NCI-H526 treated with DMSO at 0.1 percent for 48 hours (cell line): ENCODE measurements around the gene TAS1R3.

Experiments
- DNase-seq: peaks from one replicate; lab custom pipeline; 2025; lab: John Stamatoyannopoulos, UW

Gene TAS1R3

DNA sequence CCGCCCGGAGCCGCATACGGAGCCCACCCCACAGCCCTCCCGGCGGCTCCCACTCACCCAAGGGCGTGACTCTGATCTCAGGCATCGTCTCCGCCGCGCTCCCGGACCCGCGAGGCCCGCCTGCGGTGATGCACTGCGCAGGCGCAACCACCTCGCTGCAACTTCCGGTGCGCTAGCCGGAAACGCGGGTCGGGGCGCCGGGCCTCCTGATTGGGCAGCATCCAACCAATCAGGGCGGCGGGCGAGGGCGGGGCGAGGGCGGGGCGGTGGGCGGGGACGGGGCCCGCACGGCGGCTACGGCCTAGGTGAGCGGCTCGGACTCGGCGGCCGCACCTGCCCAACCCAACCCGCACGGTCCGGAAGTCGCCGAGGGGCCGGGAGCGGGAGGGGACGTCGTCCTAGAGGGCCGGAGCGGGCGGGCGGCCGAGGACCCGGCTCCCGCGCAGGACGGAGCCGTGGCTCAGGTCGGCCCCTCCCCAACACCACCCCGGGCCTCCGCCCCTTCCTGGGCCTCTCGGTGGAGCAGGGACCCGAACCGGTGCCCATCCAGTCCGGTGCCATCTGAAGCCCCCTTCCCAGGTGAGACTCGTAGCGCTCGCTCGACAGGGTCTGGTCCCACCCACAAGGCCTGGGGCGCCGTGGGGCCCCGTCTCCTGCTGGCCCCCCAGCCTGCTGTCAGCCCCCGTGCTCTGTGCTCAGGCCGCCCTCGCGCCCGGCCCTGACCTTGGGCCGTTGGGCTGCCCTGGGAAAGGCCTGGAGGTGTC lies 6.4 kb upstream of the TAS1R3 start, which contains the start of the genes CPTP and INTS11:
Gene CPTP (plus strand): TSS at position 279 of the 764 bp plus-strand sequence. CDS start 2,109 bp downstream, outside the sequence.
Gene INTS11 (minus strand): TSS at position 137 of the 764 bp plus-strand sequence. CDS start 52 bp downstream, at position 85.
- peak; percentile 73 for DNase-seq

DNA sequence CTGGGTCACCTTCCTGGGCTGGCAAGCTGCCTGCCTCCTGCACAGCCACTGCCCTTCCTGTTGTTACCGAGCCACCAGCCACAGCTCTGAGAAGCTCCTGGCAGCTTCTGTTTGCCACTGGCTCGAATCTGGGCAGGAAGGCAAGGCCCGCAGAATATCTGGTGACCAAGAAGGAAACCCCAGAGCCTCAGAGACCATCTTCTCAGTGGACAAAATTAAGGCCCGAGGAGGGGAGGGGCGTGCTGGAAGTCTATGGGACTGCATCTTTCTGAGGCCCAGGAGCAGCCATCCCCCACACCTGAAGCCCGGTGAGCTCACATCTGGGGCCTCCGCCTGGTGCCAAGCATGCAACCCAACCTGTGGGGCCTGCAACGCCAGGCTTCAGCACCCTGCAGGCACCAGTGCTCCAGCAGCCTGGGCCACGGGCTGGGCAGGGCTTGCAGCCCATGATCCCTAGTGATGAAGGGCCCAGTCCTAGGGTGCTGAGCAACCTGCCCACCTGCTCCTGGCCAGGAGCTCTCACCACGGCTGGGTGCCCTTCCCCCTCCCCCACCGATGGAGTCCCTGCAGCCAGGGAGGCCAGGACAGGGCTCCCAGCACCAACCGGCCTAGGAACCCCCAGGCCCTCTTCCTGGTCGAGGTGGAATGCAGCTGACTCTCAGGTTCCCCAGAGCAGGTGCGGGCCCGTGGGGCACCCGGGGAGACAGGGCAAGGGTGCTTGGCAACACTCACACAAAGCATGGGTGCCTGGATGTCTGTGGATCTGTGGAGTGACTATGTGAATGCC lies 5.6 kb upstream of the TAS1R3 start:
- DNase-seq = no peak

DNA sequence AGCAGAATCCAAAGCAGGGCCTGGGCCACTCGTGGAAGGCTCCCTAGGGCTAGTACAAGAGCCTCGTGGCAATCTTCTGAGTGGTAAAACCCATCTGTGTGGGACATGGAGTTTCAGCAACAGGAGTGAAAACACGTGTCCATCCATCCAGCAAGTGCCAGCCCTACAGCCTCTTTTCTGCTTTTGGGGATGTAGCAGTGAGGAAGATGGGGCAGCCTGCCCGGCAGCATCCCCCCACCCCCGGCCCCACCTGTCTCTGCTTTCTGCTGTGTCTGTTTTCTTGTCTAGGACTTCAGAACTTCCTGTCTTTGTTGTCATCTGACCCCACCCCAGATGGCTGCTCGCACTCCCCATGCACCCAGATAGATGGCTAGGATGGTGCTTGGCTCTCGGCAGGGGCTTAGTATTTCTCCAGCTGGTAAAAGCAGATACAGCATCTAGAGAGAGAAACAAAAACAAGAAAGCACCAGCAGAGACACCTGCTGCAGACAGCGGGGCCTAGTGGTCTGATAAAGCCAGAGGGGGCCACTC lies 4.9 kb upstream of the TAS1R3 start:
- DNase-seq = no peak

DNA sequence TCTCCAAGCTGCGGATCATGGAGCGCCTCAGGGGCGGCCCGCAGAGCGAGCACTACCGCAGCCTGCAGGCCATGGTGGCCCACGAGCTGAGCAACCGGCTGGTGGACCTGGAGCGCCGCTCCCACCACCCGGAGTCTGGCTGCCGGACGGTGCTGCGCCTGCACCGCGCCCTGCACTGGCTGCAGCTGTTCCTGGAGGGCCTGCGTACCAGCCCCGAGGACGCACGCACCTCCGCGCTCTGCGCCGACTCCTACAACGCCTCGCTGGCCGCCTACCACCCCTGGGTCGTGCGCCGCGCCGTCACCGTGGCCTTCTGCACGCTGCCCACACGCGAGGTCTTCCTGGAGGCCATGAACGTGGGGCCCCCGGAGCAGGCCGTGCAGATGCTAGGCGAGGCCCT lies 3.8 kb upstream of the TAS1R3 start:
- DNase-seq = no peak

DNA sequence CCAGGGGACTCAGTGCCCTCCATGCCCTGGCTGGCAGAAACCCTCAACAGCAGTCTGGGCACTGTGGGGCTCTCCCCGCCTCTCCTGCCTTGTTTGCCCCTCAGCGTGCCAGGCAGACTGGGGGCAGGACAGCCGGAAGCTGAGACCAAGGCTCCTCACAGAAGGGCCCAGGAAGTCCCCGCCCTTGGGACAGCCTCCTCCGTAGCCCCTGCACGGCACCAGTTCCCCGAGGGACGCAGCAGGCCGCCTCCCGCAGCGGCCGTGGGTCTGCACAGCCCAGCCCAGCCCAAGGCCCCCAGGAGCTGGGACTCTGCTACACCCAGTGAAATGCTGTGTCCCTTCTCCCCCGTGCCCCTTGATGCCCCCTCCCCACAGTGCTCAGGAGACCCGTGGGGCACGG lies 2.8 kb upstream of the TAS1R3 start:
- DNase-seq = no peak

DNA sequence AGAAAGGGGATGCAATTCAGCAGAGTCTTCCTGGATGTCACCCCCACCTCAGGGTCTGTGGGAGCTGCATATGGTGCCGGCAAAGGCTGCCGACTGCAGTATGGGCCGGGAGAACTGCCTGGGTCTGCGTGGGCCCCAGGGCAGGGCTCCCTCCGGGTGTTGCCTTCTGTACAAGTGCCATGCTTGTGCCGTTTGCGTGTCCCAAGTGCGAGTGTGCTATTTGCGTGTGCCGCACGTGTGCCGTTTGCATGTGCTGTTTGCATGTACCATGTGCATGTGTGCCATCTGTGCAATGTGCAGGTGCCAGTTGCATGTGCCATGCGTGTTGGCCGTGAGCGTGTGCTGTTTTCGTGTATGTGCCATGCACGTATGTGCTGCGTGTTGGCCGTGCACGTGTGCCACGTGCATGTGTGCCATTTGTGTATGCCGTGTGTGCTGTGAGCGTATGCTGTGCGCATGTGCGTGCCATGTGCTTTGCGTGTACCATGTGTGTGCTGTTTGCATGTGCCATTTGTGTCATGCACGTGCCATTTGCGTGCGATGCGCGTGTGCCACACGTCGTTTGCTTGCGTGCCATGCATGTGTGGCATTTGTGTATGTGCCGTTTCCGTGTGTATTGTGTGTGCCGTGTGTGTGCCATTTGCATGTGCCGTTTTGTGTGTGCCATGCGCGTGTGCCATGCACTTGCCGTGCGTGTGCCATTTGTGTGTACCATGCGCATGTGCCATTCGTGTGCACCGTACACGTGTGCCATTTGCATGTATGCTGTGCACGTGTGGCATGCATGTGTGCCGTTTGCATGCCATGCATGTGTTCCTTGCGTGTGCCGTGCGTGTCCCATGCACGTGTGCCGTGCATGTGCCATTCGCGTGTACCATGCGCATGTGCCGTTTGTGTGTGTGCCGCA lies 1.5 kb upstream of the TAS1R3 start:
- no peak for DNase-seq

DNA sequence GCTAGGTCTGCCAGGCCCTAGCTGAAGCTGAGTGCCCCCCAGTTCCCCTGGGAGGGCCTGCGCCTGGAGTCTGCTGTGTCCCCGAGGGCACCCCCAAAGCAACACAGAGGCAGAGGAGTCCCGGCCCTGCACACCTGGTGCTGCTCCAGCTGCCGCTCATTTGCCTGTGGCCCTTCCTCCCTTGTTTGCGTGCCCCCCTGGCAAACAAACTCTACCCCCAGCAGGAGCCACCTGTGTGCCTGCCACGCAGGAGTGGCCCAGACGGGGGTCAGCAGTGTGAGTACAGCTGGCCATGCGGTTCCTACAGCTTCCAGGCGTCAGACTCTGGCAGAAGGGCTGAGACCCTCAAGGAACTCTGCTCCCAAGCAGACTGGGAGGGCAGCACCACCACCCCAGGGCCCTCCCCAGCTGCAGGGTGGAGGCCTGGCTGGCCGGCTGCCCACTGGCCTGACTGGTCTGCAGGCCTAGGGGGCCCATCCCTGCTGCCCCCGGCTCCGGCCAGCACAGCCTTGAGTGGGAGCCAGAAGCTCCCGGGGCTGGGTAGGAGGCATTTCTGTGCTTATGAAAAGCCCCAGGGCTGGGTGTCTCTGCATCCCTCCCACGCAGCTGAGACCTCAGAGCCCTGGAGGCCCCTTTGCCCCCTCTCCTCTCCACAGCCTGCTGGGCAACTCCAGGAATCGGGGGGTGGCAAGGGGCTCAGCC lies 563 bp upstream of the TAS1R3 start:
- DNase-seq = peak; percentile 19

DNA sequence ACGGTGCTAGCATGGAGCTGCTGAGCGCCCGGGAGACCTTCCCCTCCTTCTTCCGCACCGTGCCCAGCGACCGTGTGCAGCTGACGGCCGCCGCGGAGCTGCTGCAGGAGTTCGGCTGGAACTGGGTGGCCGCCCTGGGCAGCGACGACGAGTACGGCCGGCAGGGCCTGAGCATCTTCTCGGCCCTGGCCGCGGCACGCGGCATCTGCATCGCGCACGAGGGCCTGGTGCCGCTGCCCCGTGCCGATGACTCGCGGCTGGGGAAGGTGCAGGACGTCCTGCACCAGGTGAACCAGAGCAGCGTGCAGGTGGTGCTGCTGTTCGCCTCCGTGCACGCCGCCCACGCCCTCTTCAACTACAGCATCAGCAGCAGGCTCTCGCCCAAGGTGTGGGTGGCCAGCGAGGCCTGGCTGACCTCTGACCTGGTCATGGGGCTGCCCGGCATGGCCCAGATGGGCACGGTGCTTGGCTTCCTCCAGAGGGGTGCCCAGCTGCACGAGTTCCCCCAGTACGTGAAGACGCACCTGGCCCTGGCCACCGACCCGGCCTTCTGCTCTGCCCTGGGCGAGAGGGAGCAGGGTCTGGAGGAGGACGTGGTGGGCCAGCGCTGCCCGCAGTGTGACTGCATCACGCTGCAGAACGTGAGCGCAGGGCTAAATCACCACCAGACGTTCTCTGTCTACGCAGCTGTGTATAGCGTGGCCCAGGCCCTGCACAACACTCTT lies 1.1 kb downstream of the TAS1R3 start:
- no peak for DNase-seq

DNA sequence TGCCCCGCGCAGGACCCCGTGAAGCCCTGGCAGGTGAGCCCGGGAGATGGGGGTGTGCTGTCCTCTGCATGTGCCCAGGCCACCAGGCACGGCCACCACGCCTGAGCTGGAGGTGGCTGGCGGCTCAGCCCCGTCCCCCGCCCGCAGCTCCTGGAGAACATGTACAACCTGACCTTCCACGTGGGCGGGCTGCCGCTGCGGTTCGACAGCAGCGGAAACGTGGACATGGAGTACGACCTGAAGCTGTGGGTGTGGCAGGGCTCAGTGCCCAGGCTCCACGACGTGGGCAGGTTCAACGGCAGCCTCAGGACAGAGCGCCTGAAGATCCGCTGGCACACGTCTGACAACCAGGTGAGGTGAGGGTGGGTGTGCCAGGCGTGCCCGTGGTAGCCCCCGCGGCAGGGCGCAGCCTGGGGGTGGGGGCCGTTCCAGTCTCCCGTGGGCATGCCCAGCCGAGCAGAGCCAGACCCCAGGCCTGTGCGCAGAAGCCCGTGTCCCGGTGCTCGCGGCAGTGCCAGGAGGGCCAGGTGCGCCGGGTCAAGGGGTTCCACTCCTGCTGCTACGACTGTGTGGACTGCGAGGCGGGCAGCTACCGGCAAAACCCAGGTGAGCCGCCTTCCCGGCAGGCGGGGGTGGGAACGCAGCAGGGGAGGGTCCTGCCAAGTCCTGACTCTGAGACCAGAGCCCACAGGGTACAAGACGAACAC lies 1.8 kb downstream of the TAS1R3 start:
- no peak for DNase-seq

DNA sequence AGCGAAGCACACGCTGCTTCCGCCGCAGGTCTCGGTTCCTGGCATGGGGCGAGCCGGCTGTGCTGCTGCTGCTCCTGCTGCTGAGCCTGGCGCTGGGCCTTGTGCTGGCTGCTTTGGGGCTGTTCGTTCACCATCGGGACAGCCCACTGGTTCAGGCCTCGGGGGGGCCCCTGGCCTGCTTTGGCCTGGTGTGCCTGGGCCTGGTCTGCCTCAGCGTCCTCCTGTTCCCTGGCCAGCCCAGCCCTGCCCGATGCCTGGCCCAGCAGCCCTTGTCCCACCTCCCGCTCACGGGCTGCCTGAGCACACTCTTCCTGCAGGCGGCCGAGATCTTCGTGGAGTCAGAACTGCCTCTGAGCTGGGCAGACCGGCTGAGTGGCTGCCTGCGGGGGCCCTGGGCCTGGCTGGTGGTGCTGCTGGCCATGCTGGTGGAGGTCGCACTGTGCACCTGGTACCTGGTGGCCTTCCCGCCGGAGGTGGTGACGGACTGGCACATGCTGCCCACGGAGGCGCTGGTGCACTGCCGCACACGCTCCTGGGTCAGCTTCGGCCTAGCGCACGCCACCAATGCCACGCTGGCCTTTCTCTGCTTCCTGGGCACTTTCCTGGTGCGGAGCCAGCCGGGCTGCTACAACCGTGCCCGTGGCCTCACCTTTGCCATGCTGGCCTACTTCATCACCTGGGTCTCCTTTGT lies 2.6 kb downstream of the TAS1R3 start:
- no peak for DNase-seq

DNA sequence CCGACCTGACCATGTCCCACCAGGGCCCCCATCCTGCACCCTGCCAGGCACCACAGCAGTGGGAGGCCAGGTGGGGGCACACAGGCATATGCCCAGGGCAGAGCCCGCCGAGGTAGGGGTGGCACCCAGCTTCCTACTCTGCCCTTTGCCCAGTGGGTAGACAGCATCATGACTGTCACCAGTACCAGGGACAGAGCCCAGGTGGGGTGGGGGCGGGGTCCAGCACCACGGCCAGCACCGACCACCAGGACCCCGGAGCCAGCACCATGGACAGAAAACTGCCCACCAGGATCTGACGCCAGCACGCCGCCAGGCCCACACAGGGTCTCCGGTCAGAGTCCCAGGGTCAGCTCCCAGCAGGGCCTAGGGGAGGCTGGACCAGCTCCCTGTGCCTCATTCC lies 3.8 kb downstream of the TAS1R3 start:
- no peak for DNase-seq

DNA sequence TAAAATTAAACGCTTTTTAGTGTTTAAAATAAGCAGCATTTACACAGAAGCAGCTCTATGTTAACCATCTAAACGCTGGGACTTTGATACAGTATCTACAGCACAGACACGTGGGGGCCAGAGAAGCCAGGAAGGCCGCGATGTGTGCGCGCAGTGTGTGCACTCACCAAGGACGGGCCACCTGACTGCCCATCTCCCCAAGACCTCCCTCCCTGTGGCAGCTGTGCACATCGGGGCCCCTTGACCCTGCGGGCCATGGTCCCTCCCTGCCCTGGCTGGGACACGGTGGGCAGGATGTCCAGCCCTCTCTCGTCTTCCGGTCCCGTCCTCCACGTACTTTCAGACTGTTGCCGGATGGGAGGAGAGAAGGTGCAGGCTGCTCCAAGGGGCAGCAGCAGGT lies 4.2 kb downstream of the TAS1R3 start:
- DNase-seq = no peak

DNA sequence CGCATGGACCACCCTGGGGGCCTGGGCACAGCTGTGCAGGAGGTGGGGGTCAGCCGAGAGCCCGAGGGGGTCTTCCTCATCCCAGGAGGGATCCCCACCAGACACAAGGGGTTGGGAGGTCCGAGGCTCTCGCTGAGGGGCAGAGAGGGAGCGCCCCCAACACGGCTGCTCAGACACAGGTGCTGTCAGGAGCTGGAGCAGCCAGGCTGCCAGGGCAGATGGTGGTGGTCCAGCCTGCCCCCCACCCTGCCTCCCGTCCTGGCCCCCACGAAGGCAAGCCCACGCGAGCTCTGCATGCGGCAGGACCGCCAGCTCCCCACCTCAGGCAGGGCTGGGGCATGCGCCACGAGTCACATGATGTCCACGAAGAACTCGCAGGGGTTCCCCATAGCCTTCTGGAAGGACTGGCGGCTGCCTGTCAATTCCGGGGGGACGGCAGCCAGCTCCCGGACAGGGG lies 4.7 kb downstream of the TAS1R3 start:
- no peak for DNase-seq

DNA sequence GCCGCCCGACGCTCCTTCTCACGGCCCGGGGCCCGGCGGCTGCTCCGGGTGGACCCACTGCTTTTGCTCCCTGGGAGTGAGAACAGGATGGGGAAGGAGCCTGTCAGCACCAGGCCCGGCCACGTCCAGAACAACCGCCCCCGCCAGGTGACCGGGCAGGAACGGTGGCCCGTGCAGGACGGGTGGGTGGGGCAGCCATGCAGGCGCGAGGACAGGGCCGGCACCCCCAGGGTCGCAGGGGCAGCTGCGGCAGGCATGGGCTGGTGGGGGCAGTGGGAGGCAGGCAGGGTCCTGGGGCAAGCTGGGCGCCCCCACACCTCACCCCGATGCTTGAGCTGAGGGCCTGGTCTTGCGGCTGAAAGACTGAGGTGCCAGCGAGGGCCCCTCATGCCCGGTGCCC lies 5.4 kb downstream of the TAS1R3 start:
- DNase-seq = no peak

DNA sequence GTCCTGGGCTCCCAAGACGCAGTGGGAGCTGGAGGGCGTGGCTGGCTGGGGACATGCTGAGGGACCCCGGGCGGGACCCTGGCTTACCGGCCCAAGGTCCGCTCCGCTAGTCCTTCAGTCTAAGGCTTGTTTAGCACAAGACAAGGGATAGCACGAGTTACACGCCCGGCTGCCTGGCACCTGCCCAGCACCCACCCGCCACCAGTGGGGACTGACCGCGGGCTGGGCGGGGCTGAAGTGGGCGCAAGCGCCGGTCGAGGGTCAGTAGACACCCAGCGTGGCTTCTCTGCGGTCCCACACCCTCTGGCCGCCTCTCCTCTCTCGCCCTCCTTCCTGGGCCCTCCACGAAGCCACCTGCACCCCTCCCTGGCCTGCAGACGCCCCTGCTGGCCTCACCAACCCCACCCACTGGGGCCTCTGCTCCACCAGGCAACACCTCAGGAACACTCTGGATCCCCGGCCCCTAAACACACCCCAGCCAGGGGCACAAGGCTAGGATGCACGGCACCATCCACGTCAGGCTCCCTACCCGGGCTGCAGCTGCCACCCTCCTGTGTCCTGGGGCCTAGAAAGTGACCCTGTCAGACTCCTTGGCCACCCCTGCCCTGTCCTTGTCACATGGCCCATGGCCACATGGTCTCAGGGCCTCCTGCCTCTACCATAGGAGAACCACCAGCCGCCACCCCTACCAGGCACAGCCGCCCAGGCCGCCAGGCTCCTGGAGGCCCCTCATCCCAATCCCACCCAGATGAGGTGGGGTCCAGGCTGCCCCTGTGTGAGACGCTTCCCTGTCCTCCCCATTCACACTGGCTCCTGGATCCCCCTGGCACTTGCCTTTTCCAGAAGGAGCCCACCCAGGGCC lies 6.1 kb downstream of the TAS1R3 start:
- no peak for DNase-seq

DNA sequence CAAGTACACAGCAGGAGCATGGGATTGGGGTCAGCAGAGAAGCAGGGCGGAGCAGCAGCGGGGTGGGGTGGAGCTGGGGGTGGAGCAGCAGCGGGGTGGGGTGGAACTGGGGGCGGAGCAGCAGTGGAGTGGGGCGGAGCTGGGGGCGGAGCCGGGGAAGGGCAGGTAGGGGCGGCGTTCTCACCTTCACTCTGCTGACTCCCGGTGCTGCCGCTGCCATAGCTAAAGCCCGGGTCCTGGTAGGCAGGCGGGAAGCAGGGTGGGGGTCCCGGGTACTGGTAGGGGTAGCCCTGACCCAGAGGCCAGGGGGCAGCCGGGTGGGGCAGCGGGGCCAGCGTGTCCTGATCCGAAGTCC lies 6.7 kb downstream of the TAS1R3 start:
- DNase-seq = peak; percentile 24

DNA sequence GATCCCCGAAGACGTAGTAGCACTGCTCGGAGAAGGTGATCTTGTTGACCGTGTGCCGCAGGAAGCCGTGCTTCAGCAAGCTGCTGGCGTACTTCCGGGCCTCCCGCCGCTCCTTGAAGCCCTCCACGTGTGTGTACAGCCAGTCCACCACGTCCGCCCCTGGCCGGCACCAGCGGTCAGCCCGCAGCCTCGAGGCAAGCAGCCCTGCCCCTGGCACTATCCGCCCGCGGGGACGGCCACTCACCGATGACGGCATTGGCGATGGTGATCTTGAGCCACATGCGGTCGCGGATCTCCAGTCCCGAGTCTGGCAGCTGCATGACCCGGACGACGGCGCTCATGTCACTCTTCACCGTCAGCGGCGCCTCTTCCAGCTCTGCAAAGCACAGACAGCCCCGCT lies 7.2 kb downstream of the TAS1R3 start:
- no peak for DNase-seq

DNA sequence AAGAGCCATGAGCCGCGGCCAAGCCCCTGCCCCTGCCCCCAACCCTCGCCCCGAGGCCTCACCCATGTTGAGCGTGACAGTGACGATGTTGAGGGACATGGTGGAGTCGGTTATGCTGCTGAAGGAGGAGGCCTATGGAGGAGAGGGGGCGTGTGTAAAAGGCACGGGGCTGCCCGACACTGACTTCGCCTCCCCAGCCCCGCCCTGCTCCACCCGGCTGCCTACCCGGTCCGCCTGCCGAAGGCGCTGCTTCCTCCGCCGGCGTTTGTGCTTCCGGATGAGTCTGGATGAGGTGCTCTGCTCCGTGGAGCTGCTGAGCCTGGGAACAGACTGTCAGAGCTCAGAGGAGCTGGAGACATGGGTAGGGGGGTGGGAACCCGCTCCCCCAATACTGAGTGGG lies 9.1 kb downstream of the TAS1R3 start:
- DNase-seq = no peak
